Neural progenitor cell (in vitro differentiated cells): Measurements from ENCODE around the gene LEO1. TPM values are rescaled to one million over a fixed set of nuclear protein-coding genes. Genes with fewer than 3 reads are reported as not detected.

Experiments
- DNase-seq: peaks from one replicate; pipeline ENCODE4 v3.0.0-alpha.2; 2016; ENCODE audit warnings: low spot score
- H2AFZ ChIP-seq: fragments of 200-600 bp; sonication (generic); replicated peaks from 2 replicates; pipeline ENCODE4 v1.6.1; 2016; ENCODE audit warnings: antibody characterized with exemption
- H3F3A ChIP-seq: fragments of 200-600 bp; sonication (generic); 2 replicates; pipeline ENCODE4 v1.6.1; 2016; ENCODE audit warnings: antibody characterized with exemption, low read depth
- H3K27ac ChIP-seq: fragments of 200-600 bp; sonication (generic); 2 replicates; pipeline ENCODE4 v1.5.1; 2016; ENCODE audit warnings: mild to moderate bottlenecking
- H3K27me3 ChIP-seq: fragments of 200-600 bp; sonication (generic); 2 replicates; pipeline ENCODE4 v1.6.1; 2016; ENCODE audit warnings: mild to moderate bottlenecking, moderate library complexity
- H3K36me3 ChIP-seq: fragments of 200-600 bp; sonication (generic); 2 replicates; pipeline ENCODE4 v1.5.1; 2016
- H3K4me1 ChIP-seq: fragments of 200-600 bp; sonication (generic); 2 replicates; pipeline ENCODE4 v1.6.1; 2016; ENCODE audit warnings: mixed run types
- H3K4me2 ChIP-seq: fragments of 200-600 bp; sonication (generic); 2 replicates; pipeline ENCODE4 v1.6.1; 2016
- H3K4me3 ChIP-seq: fragments of 200-600 bp; sonication (generic); 2 replicates; pipeline ENCODE4 v1.5.1; 2016
- H3K79me2 ChIP-seq: fragments of 200-600 bp; sonication (generic); 2 replicates; pipeline ENCODE4 v1.6.1; 2016; ENCODE audit warnings: low read depth
- H3K9ac ChIP-seq: fragments of 200-600 bp; sonication (generic); 2 replicates; pipeline ENCODE4 v1.6.1; 2016
- H3K9me3 ChIP-seq: fragments of 200-600 bp; sonication (generic); 2 replicates; pipeline ENCODE4 v1.5.1; 2016; ENCODE audit warnings: low read depth
- H4K20me1 ChIP-seq: fragments of 200-600 bp; sonication (generic); 2 replicates; pipeline ENCODE4 v1.6.1; 2016; ENCODE audit warnings: low read depth
- H3K27ac Mint-ChIP-seq: 3 replicates; pipeline ENCODE4 v1.8.0; 2021; ENCODE audit warnings: mixed read lengths
- H3K27me3 Mint-ChIP-seq: 2 replicates; pipeline ENCODE4 v1.8.0; 2022; ENCODE audit warnings: low read depth, mild to moderate bottlenecking, inconsistent platforms, moderate library complexity, mixed read lengths; ENCODE audit not compliant: insufficient read depth
- H3K36me3 Mint-ChIP-seq: 3 replicates; pipeline ENCODE4 v1.8.0; 2021; ENCODE audit warnings: mixed read lengths
- H3K4me1 Mint-ChIP-seq: 3 replicates; pipeline ENCODE4 v1.8.0; 2021; ENCODE audit warnings: mixed read lengths
- H3K4me3 Mint-ChIP-seq: 3 replicates; pipeline ENCODE4 v1.8.0; 2021; ENCODE audit warnings: mild to moderate bottlenecking, moderate library complexity, mixed read lengths
- H3K9me3 Mint-ChIP-seq: 3 replicates; pipeline ENCODE4 v1.8.0; 2020; ENCODE audit warnings: mixed read lengths
- CTCF ChIP-seq: fragments of 200-600 bp; sonication (generic); IDR thresholded peaks from 2 replicates; pipeline ENCODE4 v1.5.1; 2017; ENCODE audit warnings: antibody characterized with exemption, mild to moderate bottlenecking
- EZH2 ChIP-seq: fragments of 200-600 bp; sonication (generic); IDR thresholded peaks from 2 replicates; pipeline ENCODE4 v1.6.1; 2017; ENCODE audit warnings: antibody characterized with exemption, mild to moderate bottlenecking, moderate library complexity
- EZH2phosphoT487 ChIP-seq: fragments of 200-600 bp; sonication (generic); IDR thresholded peaks from 2 replicates; pipeline ENCODE4 v1.6.1; 2017; ENCODE audit warnings: antibody characterized with exemption
- total RNA-seq: library from RNA; depleted of rRNA; stranded (reverse); fragments of >200 nt; gene quantifications from 2 replicates; pipeline ENCODE4 v1.2.3, GENCODE V29; 2015; ENCODE audit warnings: low replicate concordance

The LEO1 gene
- total RNA-seq, 1 donor from 2014 or later: 43.9 TPM

- Mint-ChIP-seq H3K36me3 (no peaks in the 10 kb centered on the region), H3K9me3 (no peaks in the 10 kb centered on the region), H3K4me3 (no peak overlapping the region), H3K27me3 (peaks cover 5% of the 10 kb centered on the region), H3K27ac (no peak overlapping the region), H3K4me1 (peaks cover 28% of the 10 kb centered on the region)
- Histone ChIP-seq H3K4me1 (peaks cover 11% of the 10 kb centered on the region), H3K36me3 (no peaks in the 10 kb centered on the region), H3K79me2 (peaks cover 17% of the 10 kb centered on the region), H3K9me3 (no peaks in the 10 kb centered on the region), H3K9ac (no peak overlapping the region), H3K4me2 (no peak overlapping the region), H2AFZ (no peak overlapping the region), H3K4me3 (no peak overlapping the region), H3K27ac (no peak overlapping the region), H3K27me3 (no peaks in the 10 kb centered on the region), H4K20me1 (peaks cover 15% of the 10 kb centered on the region), H3F3A (peaks cover 22% of the 10 kb centered on the region)
- TF ChIP-seq EZH2 (no peak), EZH2phosphoT487 (no peak), CTCF (no peak)
- no peak for DNase-seq
Observed at GRCh38 chr15:52016316-52016715, 44.7 kb upstream of the LEO1 start.

GRCh38 chr15:52014616-52015015, 43.0 kb upstream of the LEO1 start:
- H3K27me3 Mint-ChIP-seq: peaks cover 5% of the 10 kb centered on the region
- Histone ChIP-seq H2AFZ (no peak overlapping the region), H3K36me3 (no peaks in the 10 kb centered on the region), H3K27ac (no peak overlapping the region), H3K4me1 (peaks cover 5% of the 10 kb centered on the region), H3K9me3 (no peaks in the 10 kb centered on the region), H3K79me2 (peaks cover under 1% of the 10 kb centered on the region), H3K4me3 (no peak overlapping the region), H3K27me3 (no peaks in the 10 kb centered on the region), H3K9ac (no peak overlapping the region), H4K20me1 (no peaks in the 10 kb centered on the region), H3K4me2 (no peak overlapping the region), H3F3A (peaks cover 9% of the 10 kb centered on the region)
- TF ChIP-seq CTCF (no peak), EZH2 (no peak), EZH2phosphoT487 (no peak)
- H3K9me3 Mint-ChIP-seq: no peaks in the 10 kb centered on the region
- H3K4me3 Mint-ChIP-seq: no peak overlapping the region
- no peak for DNase-seq
- peaks cover 12% of the 10 kb centered on the region for H3K4me1 Mint-ChIP-seq
- H3K36me3 Mint-ChIP-seq: no peaks in the 10 kb centered on the region
- H3K27ac Mint-ChIP-seq: no peak overlapping the region

- no peak overlapping the region for H3K4me3 ChIP-seq
- H3K4me3 Mint-ChIP-seq: no peak overlapping the region
Observed at GRCh38 chr15:52013151-52013791, 41.7 kb upstream of the LEO1 start.

More at GRCh38 chr15:52013151-52013791, 41.7 kb upstream of the LEO1 start:
- Histone ChIP-seq H2AFZ (no peak overlapping the region), H3K4me2 (no peak overlapping the region), H3K36me3 (no peaks in the 10 kb centered on the region), H3K79me2 (no peaks in the 10 kb centered on the region), H3F3A (peaks cover 9% of the 10 kb centered on the region), H3K27ac (no peak overlapping the region), H3K27me3 (no peaks in the 10 kb centered on the region), H3K9me3 (no peaks in the 10 kb centered on the region), H3K9ac (no peak overlapping the region), H3K4me1 (peaks cover 5% of the 10 kb centered on the region), H4K20me1 (no peaks in the 10 kb centered on the region)
- DNase-seq: no peak
- Mint-ChIP-seq H3K9me3 (no peaks in the 10 kb centered on the region), H3K4me1 (peaks cover 9% of the 10 kb centered on the region), H3K27me3 (peaks cover 2% of the 10 kb centered on the region), H3K27ac (no peak overlapping the region), H3K36me3 (no peaks in the 10 kb centered on the region)
- TF ChIP-seq CTCF (no peak), EZH2phosphoT487 (no peak), EZH2 (no peak)
